Colonic mucosa (tissue), 4 donors: ENCODE data around the gene PAPPA. TPM values are rescaled to one million over a fixed set of nuclear protein-coding genes. Genes with fewer than 3 reads are reported as not detected.

ENCODE experiments used
- DNase-seq: peaks from one replicate; pipeline ENCODE4 v3.0.0-alpha.2; 2020
- H3K27ac ChIP-seq: fragments of 200-600 bp; one replicate; pipeline ENCODE4 v1.8.0; 2021
- H3K27me3 ChIP-seq: fragments of 200-600 bp; one replicate; pipeline ENCODE4 v1.8.0; 2021
- H3K36me3 ChIP-seq: fragments of 200-600 bp; one replicate; pipeline ENCODE4 v1.8.0; 2021
- H3K4me1 ChIP-seq: fragments of 200-600 bp; one replicate; pipeline ENCODE4 v1.8.0; 2021; ENCODE audit warnings: mild to moderate bottlenecking
- H3K4me3 ChIP-seq: fragments of 200-600 bp; one replicate; pipeline ENCODE4 v1.8.0; 2021
- H3K9ac ChIP-seq, 2 donors: one replicate each; pipeline ENCODE4 v1.7.0; 2013; ENCODE audit warnings: control low read depth in 2 of 2, low read depth in 2 of 2, low read length in 2 of 2
- H3K9me3 ChIP-seq: fragments of 200-600 bp; one replicate; pipeline ENCODE4 v1.8.0; 2021
- CTCF ChIP-seq: fragments of 200-600 bp; IDR thresholded peaks from one replicate; pipeline ENCODE4 v1.8.0; 2022; ENCODE audit warnings: antibody characterized with exemption, mild to moderate bottlenecking
- intact Hi-C: fragments of 100-400 bp; cut with DNase I; formaldehyde crosslinking; loops from one replicate; pipeline ENCODE4 v1.14.1; 2022
- total RNA-seq, 2 donors: library from RNA; stranded (reverse); fragmentation: NEBNext Ultra II Directional in 1 of 2; extraction: Animal tissue kit (Norgen Biotek cat#: 25700) in 1 of 2; gene quantifications; one replicate each; pipeline ENCODE4 v1.2.1, GENCODE V29; 2021
- donor health status: healthy.
- donor health status: DM: no; HTN: no; CAD: no.
- donor health status: DM: no; HTN: no; CAD: no.

The PAPPA gene
- total RNA-seq, 2 donors from 2014 or later = 0.99 to 1.2 TPM

- Histone ChIP-seq H3K27ac (no peak overlapping the region), H3K9ac (no peak overlapping the region), H3K4me3 (no peak overlapping the region), H3K4me1 (no peaks in the 10 kb centered on the region), H3K27me3 (no peaks in the 10 kb centered on the region), H3K36me3 (no peaks in the 10 kb centered on the region), H3K9me3 (no peaks in the 10 kb centered on the region)
- no peak for DNase-seq
- intact Hi-C loops = no loop called here
- no peak for TF ChIP-seq CTCF
These were observed 227.0 kb downstream of the PAPPA start for GRCh38 chr9:116380496-116380995.

- intact Hi-C loops = no loop called here
- DNase-seq = no peak
- no peaks in the 10 kb centered on the region for H3K36me3 ChIP-seq
These were observed 227.8 kb downstream of the PAPPA start for GRCh38 chr9:116381350-116381749.

GRCh38 chr9:116382053-116382452 lies 228.5 kb downstream of the PAPPA start:
- intact Hi-C loops = no loop called here
- Histone ChIP-seq H3K4me3 (no peak overlapping the region), H3K36me3 (no peaks in the 10 kb centered on the region), H3K27ac (no peak overlapping the region), H3K27me3 (no peaks in the 10 kb centered on the region), H3K9ac (no peak overlapping the region), H3K4me1 (no peaks in the 10 kb centered on the region), H3K9me3 (no peaks in the 10 kb centered on the region)
- no peak for DNase-seq
- TF ChIP-seq CTCF = no peak

More at GRCh38 chr9:116381350-116381749, 227.8 kb downstream of the PAPPA start:
- no peak overlapping the region for H3K27ac ChIP-seq
- H3K9me3 ChIP-seq = no peaks in the 10 kb centered on the region
- no peak overlapping the region for H3K9ac ChIP-seq
- no peak for TF ChIP-seq CTCF
- H3K4me3 ChIP-seq = no peak overlapping the region
- H3K4me1 ChIP-seq = no peaks in the 10 kb centered on the region
- no peaks in the 10 kb centered on the region for H3K27me3 ChIP-seq

GRCh38 chr9:116383133-116383532 lies 229.5 kb downstream of the PAPPA start:
- no peak overlapping the region for H3K27ac ChIP-seq
- intact Hi-C loops = no loop called here

GRCh38 chr9:116383936-116384335 lies 230.3 kb downstream of the PAPPA start:
- H3K4me1 ChIP-seq = no peaks in the 10 kb centered on the region
- no peak overlapping the region for H3K9ac ChIP-seq
- no peak overlapping the region for H3K27ac ChIP-seq
- H3K4me3 ChIP-seq = no peak overlapping the region
- H3K36me3 ChIP-seq = no peaks in the 10 kb centered on the region
- TF ChIP-seq CTCF = no peak
- DNase-seq = no peak
- H3K9me3 ChIP-seq = no peaks in the 10 kb centered on the region
- intact Hi-C loops = no loop called here
- no peaks in the 10 kb centered on the region for H3K27me3 ChIP-seq

More at GRCh38 chr9:116383133-116383532, 229.5 kb downstream of the PAPPA start:
- no peak overlapping the region for H3K9ac ChIP-seq
- no peak for DNase-seq
- H3K9me3 ChIP-seq = no peaks in the 10 kb centered on the region
- H3K4me1 ChIP-seq = no peaks in the 10 kb centered on the region
- no peak for TF ChIP-seq CTCF
- H3K36me3 ChIP-seq = no peaks in the 10 kb centered on the region
- H3K27me3 ChIP-seq = no peaks in the 10 kb centered on the region
- H3K4me3 ChIP-seq = no peak overlapping the region
